GM10266 (cell line): ENCODE data around the gene F8A1.
"Not testable (repeated sequence)": the region's sequence is repeated elsewhere in the genome, so short reads cannot be mapped to it uniquely, and the experiment has no call there.

Experiments
- DNase-seq: peaks from one replicate; pipeline ENCODE4 v3.0.0; 2012; ENCODE audit errors: extremely low spot score
- CTCF ChIP-seq: IDR thresholded peaks from 2 replicates; pipeline ENCODE4 v1.5.1; 2012; ENCODE audit warnings: mild to moderate bottlenecking, low read depth; ENCODE audit not compliant: control insufficient read depth, insufficient read depth; ENCODE audit errors: missing control alignments

F8A1 gene

GRCh38 chrX:154890990-154891639 lies 5.0 kb downstream of the F8A1 start:
- DNase-seq, result no peak
- TF ChIP-seq CTCF, result no peak

GRCh38 chrX:154892296-154892695 lies 6.1 kb downstream of the F8A1 start:
- DNase-seq, result no peak
- no peak for TF ChIP-seq CTCF

- no peak for TF ChIP-seq CTCF
- no peak for DNase-seq
Measured at GRCh38 chrX:154900323-154900722, 14.2 kb downstream of the F8A1 start.

GRCh38 chrX:154902408-154902807 lies 16.3 kb downstream of the F8A1 start:
- DNase-seq, result no peak
- no peak for TF ChIP-seq CTCF

- DNase-seq, result no peak
- TF ChIP-seq CTCF, result no peak
Measured at GRCh38 chrX:154908821-154909220, 22.7 kb downstream of the F8A1 start.

- not testable (repeated sequence) for DNase-seq
Measured at GRCh38 chrX:154910048-154910447, 23.9 kb downstream of the F8A1 start.

- DNase-seq, result not testable (repeated sequence)
Measured at GRCh38 chrX:154910528-154910927, 24.4 kb downstream of the F8A1 start.

- no peak for TF ChIP-seq CTCF
- DNase-seq, result no peak
Measured at GRCh38 chrX:154914052-154914451, 27.9 kb downstream of the F8A1 start.
